ENCODE results near the gene PCDHGA8. TPM values are rescaled to one million over a fixed set of nuclear protein-coding genes. Genes with fewer than 3 reads are reported as not detected.
"Not testable (repeated sequence)": the region's sequence is repeated elsewhere in the genome, so short reads cannot be mapped to it uniquely, and the experiment has no call there.

PCDHGA8 gene
- total RNA-seq, 4 donors from 2014 or later = 0.59 to 9.0 (median 5.1) TPM

DNA sequence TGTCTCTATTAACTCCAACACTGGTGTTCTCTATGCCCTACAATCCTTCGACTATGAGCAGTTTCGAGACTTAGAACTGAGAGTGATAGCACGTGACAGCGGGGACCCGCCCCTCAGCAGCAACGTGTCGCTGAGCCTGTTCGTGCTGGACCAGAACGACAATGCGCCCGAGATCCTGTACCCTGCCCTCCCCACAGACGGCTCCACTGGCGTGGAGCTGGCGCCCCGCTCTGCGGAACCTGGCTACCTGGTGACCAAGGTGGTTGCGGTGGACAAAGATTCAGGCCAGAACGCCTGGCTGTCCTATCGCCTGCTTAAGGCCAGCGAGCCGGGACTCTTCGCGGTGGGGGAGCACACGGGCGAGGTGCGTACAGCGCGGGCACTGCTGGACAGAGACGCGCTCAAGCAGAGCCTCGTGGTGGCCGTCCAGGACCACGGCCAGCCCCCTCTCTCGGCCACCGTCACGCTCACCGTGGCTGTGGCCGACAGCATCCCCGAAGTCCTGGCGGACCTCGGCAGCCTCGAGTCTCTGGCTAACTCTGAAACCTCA, 30.4 kb downstream of the PCDHGA8 start:
- Histone ChIP-seq H3K9me3 (peaks cover 0 to 98% of the 10 kb centered on the region in 2 donors), H3K27ac (no peak overlapping the region), H3K36me3 (no peaks in the 10 kb centered on the region), H3K4me1 (no peaks in the 10 kb centered on the region), H3K4me3 (no peak overlapping the region), H3K27me3 (no peaks in the 10 kb centered on the region)
- no peak for TF ChIP-seq POLR2A (IDR thresholded peaks at IDR 0.05)
- TF ChIP-seq, protein P1, sequence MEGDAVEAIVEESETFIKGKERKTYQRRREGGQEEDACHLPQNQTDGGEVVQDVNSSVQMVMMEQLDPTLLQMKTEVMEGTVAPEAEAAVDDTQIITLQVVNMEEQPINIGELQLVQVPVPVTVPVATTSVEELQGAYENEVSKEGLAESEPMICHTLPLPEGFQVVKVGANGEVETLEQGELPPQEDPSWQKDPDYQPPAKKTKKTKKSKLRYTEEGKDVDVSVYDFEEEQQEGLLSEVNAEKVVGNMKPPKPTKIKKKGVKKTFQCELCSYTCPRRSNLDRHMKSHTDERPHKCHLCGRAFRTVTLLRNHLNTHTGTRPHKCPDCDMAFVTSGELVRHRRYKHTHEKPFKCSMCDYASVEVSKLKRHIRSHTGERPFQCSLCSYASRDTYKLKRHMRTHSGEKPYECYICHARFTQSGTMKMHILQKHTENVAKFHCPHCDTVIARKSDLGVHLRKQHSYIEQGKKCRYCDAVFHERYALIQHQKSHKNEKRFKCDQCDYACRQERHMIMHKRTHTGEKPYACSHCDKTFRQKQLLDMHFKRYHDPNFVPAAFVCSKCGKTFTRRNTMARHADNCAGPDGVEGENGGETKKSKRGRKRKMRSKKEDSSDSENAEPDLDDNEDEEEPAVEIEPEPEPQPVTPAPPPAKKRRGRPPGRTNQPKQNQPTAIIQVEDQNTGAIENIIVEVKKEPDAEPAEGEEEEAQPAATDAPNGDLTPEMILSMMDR (IDR thresholded peaks at IDR 0.05) = no peak
- DNase-seq = no peak
- intact Hi-C loops (cut with DNase I; ENCODE audit: low total_unique reads) = no loop called here

DNA sequence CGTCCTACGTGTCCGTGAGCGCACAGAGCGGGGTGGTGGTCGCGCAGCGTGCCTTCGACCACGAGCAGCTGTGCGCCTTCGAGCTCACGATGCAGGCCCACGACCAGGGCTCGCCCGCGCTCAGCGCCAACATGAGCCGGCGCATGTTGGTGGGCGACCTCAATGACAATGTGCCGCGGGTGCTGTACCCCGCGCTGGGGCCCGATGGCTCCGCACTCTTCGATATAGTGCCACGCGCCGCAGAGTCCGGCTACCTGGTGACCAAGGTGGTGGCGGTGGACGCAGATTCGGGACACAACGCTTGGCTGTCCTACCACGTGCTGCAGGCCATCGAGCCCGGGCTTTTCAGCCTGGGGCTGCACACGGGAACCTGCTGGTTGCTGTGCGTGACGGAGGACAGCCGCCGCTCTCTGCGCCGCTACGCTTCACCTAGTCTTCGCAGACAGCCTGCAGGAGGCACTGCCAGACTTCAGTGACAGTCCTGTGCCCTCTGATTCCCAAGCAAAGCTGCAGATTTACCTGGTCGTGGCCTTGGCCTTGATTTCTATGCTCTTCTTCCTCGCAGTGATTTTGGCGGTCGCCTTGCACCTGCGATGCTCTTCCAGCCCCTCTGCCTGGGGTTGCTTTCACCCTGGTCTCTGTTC, 35.5 kb downstream of the PCDHGA8 start:
- intact Hi-C loops (cut with DNase I; ENCODE audit: low total_unique reads) = no loop called here
- no peak overlapping the region for H3K27ac ChIP-seq
- DNase-seq = no peak
- H3K36me3 ChIP-seq = no peaks in the 10 kb centered on the region
- H3K9me3 ChIP-seq = peaks cover 0 to 97% of the 10 kb centered on the region in 2 donors
- no peaks in the 10 kb centered on the region for H3K4me1 ChIP-seq
- H3K4me3 ChIP-seq = no peak overlapping the region
- H3K27me3 ChIP-seq = no peaks in the 10 kb centered on the region
- TF ChIP-seq, protein P1 (IDR thresholded peaks at IDR 0.05) = no peak
- no peak for TF ChIP-seq POLR2A (IDR thresholded peaks at IDR 0.05)

DNA sequence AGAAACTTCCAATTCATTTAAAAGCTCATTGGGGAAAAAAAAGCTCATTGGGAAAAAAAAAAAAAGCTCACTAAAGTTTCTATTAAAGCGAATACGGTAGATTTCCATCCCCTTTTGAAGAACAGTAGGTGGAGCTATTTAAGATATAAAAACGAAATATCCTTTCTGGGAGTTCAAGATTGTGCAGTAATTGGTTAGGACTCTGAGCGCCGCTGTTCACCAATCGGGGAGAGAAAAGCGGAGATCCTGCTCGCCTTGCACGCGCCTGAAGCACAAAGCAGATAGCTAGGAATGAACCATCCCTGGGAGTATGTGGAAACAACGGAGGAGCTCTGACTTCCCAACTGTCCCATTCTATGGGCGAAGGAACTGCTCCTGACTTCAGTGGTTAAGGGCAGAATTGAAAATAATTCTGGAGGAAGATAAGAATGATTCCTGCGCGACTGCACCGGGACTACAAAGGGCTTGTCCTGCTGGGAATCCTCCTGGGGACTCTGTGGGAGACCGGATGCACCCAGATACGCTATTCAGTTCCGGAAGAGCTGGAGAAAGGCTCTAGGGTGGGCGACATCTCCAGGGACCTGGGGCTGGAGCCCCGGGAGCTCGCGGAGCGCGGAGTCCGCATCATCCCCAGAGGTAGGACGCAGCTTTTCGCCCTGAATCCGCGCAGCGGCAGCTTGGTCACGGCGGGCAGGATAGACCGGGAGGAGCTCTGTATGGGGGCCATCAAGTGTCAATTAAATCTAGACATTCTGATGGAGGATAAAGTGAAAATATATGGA, 38.1 kb downstream of the PCDHGA8 start, which contains the start of gene PCDHGA12:
PCDHGA12 (plus strand) TSS at position 176 of the 782 bp plus-strand sequence; CDS start at position 429, 253 bp downstream.
- intact Hi-C loops (cut with DNase I; ENCODE audit: low total_unique reads) = no loop called here
- H3K4me1 ChIP-seq = no peaks in the 10 kb centered on the region
- H3K9me3 ChIP-seq = peaks cover 0 to 98% of the 10 kb centered on the region in 2 donors
- peak within 1 kb of the TSS; percentile 7 to 11 for H3K27ac ChIP-seq
- TF ChIP-seq POLR2A (IDR thresholded peaks at IDR 0.05) = no peak
- TF ChIP-seq, protein P1 (IDR thresholded peaks at IDR 0.05) = peak in 3 of 4 experiments; percentile 12 to 31 (median 18)
- peak within 1 kb of the TSS; percentile 19 for H3K4me3 ChIP-seq
- H3K27me3 ChIP-seq = no peaks in the 10 kb centered on the region
- H3K36me3 ChIP-seq = no peaks in the 10 kb centered on the region
- DNase-seq = peak; percentile 41 to 44

DNA sequence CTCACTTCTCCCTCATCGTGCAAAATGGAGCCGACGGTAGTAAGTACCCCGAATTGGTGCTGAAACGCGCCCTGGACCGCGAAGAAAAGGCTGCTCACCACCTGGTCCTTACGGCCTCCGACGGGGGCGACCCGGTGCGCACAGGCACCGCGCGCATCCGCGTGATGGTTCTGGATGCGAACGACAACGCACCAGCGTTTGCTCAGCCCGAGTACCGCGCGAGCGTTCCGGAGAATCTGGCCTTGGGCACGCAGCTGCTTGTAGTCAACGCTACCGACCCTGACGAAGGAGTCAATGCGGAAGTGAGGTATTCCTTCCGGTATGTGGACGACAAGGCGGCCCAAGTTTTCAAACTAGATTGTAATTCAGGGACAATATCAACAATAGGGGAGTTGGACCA, 38.9 kb downstream of the PCDHGA8 start:
- intact Hi-C loops (cut with DNase I; ENCODE audit: low total_unique reads) = no loop called here
- TF ChIP-seq, protein P1 (IDR thresholded peaks at IDR 0.05) = no peak
- no peak for TF ChIP-seq POLR2A (IDR thresholded peaks at IDR 0.05)
- Histone ChIP-seq H3K36me3 (no peaks in the 10 kb centered on the region), H3K4me3 (peak overlapping the region in 1 of 2 donors; percentile 19), H3K27me3 (no peaks in the 10 kb centered on the region), H3K4me1 (no peaks in the 10 kb centered on the region), H3K9me3 (peaks cover 0 to 98% of the 10 kb centered on the region in 2 donors), H3K27ac (no peak overlapping the region)
- no peak for DNase-seq

DNA sequence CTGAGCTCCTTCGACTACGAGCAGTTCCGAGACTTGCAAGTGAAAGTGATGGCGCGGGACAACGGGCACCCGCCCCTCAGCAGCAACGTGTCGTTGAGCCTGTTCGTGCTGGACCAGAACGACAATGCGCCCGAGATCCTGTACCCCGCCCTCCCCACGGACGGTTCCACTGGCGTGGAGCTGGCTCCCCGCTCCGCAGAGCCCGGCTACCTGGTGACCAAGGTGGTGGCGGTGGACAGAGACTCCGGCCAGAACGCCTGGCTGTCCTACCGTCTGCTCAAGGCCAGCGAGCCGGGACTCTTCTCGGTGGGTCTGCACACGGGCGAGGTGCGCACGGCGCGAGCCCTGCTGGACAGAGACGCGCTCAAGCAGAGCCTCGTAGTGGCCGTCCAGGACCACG, 39.9 kb downstream of the PCDHGA8 start:
- H3K36me3 ChIP-seq; H3K4me3 ChIP-seq; H3K27me3 ChIP-seq; intact Hi-C loops (cut with DNase I; ENCODE audit: low total_unique reads); DNase-seq; H3K27ac ChIP-seq; H3K4me1 ChIP-seq: not testable (repeated sequence)
- peaks cover 0 to 95% of the 10 kb centered on the region in 2 donors for H3K9me3 ChIP-seq

DNA sequence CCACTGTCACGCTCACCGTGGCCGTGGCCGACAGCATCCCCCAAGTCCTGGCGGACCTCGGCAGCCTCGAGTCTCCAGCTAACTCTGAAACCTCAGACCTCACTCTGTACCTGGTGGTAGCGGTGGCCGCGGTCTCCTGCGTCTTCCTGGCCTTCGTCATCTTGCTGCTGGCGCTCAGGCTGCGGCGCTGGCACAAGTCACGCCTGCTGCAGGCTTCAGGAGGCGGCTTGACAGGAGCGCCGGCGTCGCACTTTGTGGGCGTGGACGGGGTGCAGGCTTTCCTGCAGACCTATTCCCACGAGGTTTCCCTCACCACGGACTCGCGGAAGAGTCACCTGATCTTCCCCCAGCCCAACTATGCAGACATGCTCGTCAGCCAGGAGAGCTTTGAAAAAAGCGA, 40.3 kb downstream of the PCDHGA8 start:
- H3K27me3 ChIP-seq; H3K36me3 ChIP-seq; H3K4me1 ChIP-seq; DNase-seq; H3K4me3 ChIP-seq; intact Hi-C loops (cut with DNase I; ENCODE audit: low total_unique reads); H3K27ac ChIP-seq: not testable (repeated sequence)
- H3K9me3 ChIP-seq = peaks cover 0 to 95% of the 10 kb centered on the region in 2 donors

Measured in uterus (tissue), 4 donors.